GM04503 (cell line): ENCODE results near the gene MAGEA3.
"Not testable (repeated sequence)": the region's sequence is repeated elsewhere in the genome, so short reads cannot be mapped to it uniquely, and the experiment has no call there.

Experiments used
- DNase-seq: peaks from one replicate; pipeline ENCODE4 v3.0.0-alpha.2; 2012; ENCODE audit warnings: low read depth

MAGEA3 gene, protein sequence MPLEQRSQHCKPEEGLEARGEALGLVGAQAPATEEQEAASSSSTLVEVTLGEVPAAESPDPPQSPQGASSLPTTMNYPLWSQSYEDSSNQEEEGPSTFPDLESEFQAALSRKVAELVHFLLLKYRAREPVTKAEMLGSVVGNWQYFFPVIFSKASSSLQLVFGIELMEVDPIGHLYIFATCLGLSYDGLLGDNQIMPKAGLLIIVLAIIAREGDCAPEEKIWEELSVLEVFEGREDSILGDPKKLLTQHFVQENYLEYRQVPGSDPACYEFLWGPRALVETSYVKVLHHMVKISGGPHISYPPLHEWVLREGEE

DNA sequence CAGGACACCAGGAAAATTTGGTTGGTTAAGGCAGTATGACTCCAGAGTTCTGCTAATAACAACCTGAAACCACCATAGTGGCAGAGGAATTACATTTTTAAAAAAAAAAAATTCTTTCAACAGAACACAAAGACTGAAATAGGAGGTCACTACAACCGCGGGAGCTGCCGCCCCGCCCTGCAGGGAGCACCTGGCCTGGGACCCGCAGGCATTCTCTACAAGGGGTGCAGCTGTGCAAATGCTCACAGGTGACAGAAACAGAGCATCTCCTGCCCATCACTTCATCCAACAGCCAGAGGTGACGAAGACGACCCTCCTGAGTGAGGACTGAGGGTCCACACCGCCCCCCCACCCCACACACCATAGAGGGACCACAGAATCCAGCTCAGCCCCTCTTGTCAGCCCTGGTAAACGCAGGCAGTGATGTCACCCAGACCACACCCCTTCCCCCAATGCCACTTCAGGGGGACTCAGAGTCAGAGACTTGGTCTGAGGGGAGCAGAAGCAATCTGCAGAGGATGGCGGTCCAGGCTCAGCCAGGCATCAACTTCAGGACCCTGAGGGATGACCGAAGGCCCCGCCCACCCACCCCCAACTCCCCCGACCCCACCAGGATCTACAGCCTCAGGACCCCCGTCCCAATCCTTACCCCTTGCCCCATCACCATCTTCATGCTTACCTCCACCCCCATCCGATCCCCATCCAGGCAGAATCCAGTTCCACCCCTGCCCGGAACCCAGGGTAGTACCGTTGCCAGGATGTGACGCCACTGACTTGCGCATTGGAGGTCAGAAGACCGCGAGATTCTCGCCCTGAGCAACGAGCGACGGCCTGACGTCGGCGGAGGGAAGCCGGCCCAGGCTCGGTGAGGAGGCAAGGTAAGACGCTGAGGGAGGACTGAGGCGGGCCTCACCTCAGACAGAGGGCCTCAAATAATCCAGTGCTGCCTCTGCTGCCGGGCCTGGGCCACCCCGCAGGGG is at the start of gene MAGEA3:
MAGEA3 (plus strand) TSS at position 843 of the 980 bp plus-strand sequence. CDS start 2,039 bp downstream, outside the sequence.
- not testable (repeated sequence) for DNase-seq

GRCh38 chrX:152652060-152652459 is 46.5 kb upstream of the MAGEA3 start:
- DNase-seq, result no peak

GRCh38 chrX:152652467-152652866 is 46.1 kb upstream of the MAGEA3 start:
- DNase-seq, result no peak

GRCh38 chrX:152656087-152656486 is 42.5 kb upstream of the MAGEA3 start:
- DNase-seq, result no peak

GRCh38 chrX:152656890-152657289 is 41.7 kb upstream of the MAGEA3 start:
- DNase-seq, result no peak

DNA sequence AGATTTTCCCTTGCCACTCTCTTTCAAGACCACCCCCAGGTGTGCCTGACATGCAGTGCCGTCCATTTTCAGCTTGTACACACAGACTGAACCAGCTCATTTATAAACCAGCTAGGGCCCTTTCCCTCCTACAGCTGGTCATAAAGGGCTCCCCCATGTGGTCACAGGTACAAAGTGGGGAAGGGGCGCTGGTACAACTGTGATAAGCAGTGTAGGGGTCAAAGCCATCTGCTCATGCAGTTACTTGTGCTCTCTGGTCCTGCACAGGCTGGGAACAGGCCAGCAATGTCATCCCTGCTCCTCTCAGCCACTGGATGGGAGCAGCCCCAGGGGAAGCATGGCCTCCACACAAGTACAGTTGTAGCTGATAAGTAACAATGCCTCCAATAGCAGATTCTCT is 40.3 kb upstream of the MAGEA3 start:
- no peak for DNase-seq

GRCh38 chrX:152663086-152663485 is 35.5 kb upstream of the MAGEA3 start:
- DNase-seq, result no peak

GRCh38 chrX:152674135-152674534 is 24.5 kb upstream of the MAGEA3 start:
- DNase-seq, result no peak

GRCh38 chrX:152674652-152675051 is 23.9 kb upstream of the MAGEA3 start:
- not testable (repeated sequence) for DNase-seq

GRCh38 chrX:152681012-152681411 is 17.6 kb upstream of the MAGEA3 start:
- not testable (repeated sequence) for DNase-seq

DNA sequence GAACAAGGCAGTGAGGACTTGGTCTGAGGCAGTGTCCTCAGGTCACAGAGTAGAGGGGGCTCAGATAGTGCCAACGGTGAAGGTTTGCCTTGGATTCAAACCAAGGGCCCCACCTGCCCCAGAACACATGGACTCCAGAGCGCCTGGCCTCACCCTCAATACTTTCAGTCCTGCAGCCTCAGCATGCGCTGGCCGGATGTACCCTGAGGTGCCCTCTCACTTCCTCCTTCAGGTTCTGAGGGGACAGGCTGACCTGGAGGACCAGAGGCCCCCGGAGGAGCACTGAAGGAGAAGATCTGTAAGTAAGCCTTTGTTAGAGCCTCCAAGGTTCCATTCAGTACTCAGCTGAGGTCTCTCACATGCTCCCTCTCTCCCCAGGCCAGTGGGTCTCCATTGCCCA is 1.8 kb downstream of the MAGEA3 start:
- not testable (repeated sequence) for DNase-seq

- not testable (repeated sequence) for DNase-seq
Measured at GRCh38 chrX:152706500-152706899, 7.9 kb downstream of the MAGEA3 start.

DNA sequence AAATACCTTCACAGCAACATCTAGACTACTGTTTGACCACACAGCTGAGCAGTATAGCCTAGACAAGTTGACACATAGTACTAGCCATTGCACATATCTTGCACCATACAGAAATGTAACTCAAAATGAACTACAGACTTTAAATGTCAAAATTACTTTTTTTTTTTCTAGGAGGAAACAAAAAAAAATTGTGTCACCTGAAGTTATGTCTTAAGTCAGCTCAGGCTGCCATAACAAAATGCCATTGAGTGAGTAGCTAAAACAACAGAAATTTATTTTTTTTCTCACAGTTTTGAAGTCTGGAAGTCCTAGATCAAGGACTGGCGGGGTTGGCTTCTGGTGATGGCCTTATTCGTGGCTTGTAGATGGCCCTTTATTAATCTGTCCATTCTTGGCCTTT is 10.6 kb downstream of the MAGEA3 start, which contains the start of gene CSAG2:
CSAG2 (minus strand) TSS at position 101 of the 400 bp plus-strand sequence. CDS start 161 bp downstream, outside the sequence.
- not testable (repeated sequence) for DNase-seq

- DNase-seq, result not testable (repeated sequence)
Measured at GRCh38 chrX:152713195-152713594, 14.6 kb downstream of the MAGEA3 start.

- not testable (repeated sequence) for DNase-seq
Measured at GRCh38 chrX:152713815-152714787, 15.5 kb downstream of the MAGEA3 start, which contains the start of gene MAGEA2B. MAGEA2B (plus strand) TSS chrX:152714628; CDS start chrX:152717107, 2,479 bp downstream.

DNA sequence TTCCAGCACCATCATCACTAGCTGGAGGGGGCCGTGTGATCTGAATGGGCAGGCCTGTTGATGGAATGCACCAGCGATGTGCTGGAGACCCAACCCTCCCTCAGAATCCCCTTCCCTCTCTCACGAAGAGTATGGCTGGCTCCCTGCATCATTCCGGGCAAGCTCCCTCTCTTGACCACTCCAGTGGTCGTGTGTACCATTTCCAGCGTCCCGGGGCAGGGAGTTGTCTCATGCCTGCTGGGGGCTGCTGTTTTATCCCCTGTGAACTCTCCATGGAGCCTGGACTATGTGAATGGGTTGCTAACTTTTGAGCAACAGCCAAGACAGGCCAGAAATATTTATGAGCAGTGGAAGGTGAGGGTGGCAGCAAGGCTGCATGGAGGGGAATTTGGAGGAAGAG is 26.8 kb downstream of the MAGEA3 start:
- DNase-seq, result no peak

GRCh38 chrX:152733261-152733975 is 34.8 kb downstream of the MAGEA3 start, which contains the start of the genes CSAG1 and MAGEA12:
CSAG1 (minus strand) TSS chrX:152733721; CDS start chrX:152732460, 1,261 bp downstream.
MAGEA12 (plus strand) TSS chrX:152733757; CDS start chrX:152736162, 2,405 bp downstream.
- no peak for DNase-seq

DNA sequence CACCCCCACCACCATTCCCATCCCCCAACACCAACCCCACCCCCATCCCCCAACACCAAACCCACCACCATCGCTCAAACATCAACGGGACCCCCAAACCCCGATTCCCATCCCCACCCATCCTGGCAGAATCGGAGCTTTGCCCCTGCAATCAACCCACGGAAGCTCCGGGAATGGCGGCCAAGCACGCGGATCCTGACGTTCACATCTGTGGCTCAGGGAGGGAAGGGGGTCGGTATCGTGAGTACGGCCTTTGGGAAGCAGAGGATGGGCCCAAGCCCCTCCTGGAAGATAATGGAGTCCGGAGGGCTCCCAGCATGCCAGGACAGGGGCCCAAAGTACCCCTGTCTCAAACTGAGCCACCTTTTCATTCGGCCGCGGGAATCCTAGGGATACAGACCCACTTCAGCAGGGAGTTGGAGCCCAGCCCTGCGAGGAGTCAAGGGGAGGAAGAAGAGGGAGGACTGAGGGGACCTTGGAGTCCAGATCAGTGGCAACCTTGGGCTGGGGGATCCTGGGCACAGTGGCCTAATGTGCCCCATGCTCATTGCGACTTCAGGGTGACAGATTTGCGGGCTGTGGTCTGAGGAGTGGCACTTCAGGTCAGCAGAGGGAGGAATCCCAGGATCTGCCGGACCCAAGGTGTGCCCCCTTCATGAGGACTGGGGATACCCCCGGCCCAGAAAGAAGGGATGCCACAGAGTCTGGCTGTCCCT is 35.7 kb downstream of the MAGEA3 start:
- not testable (repeated sequence) for DNase-seq

- DNase-seq, result no peak
Measured at GRCh38 chrX:152735101-152735500, 36.5 kb downstream of the MAGEA3 start.
